Kidney glomerular epithelial cell (primary cell): Measurements from ENCODE around the gene MGRN1.

Experiments used
- DNase-seq: peaks from one replicate; lab custom pipeline; 2025; lab: John Stamatoyannopoulos, UW

MGRN1 gene

GRCh38 chr16:4675864-4676786, 51.5 kb downstream of the MGRN1 start:
- DNase-seq: no peak

- no peak for DNase-seq
Observed at GRCh38 chr16:4676831-4677230, 52.2 kb downstream of the MGRN1 start.

- no peak for DNase-seq
Observed at GRCh38 chr16:4677390-4677789, 52.8 kb downstream of the MGRN1 start.

GRCh38 chr16:4677994-4678393, 53.4 kb downstream of the MGRN1 start:
- no peak for DNase-seq

- DNase-seq: no peak
Observed at GRCh38 chr16:4678596-4678995, 54.0 kb downstream of the MGRN1 start.

- DNase-seq: no peak
Observed at GRCh38 chr16:4679156-4679849, 54.7 kb downstream of the MGRN1 start.

- DNase-seq: no peak
Observed at GRCh38 chr16:4679850-4680636, 55.4 kb downstream of the MGRN1 start.

- DNase-seq: no peak
Observed at GRCh38 chr16:4680673-4681470, 56.2 kb downstream of the MGRN1 start.

- no peak for DNase-seq
Observed at GRCh38 chr16:4681471-4682083, 57.0 kb downstream of the MGRN1 start.

GRCh38 chr16:4682084-4682591, 57.5 kb downstream of the MGRN1 start:
- DNase-seq: no peak

GRCh38 chr16:4682616-4683254, 58.1 kb downstream of the MGRN1 start:
- DNase-seq: no peak

GRCh38 chr16:4683255-4684057, 58.8 kb downstream of the MGRN1 start:
- DNase-seq: no peak

GRCh38 chr16:4684058-4684715, 59.6 kb downstream of the MGRN1 start:
- DNase-seq: no peak

- DNase-seq: no peak
Observed at GRCh38 chr16:4684763-4685162, 60.1 kb downstream of the MGRN1 start.

- no peak for DNase-seq
Observed at GRCh38 chr16:4685292-4685691, 60.7 kb downstream of the MGRN1 start.

GRCh38 chr16:4685776-4686496, 61.3 kb downstream of the MGRN1 start:
- DNase-seq: no peak

GRCh38 chr16:4686497-4687210, 62.0 kb downstream of the MGRN1 start:
- DNase-seq: no peak

- no peak for DNase-seq
Observed at GRCh38 chr16:4687416-4687815, 62.8 kb downstream of the MGRN1 start.
